Astrocyte (in vitro differentiated cells and primary cell): ENCODE data around the gene SLC12A2. TPM values are rescaled to one million over a fixed set of nuclear protein-coding genes. Genes with fewer than 3 reads are reported as not detected.

Experiments
- DNase-seq: peaks from one replicate; pipeline ENCODE4 v3.0.0-alpha.2; 2010; ENCODE audit warnings: low read depth
- FAIRE-seq: peaks from 2 replicates; lab custom pipeline; 2011; peaks lifted over from hg19 to GRCh38; lab: Jason Lieb, UNC
- H2AFZ ChIP-seq: 2 replicates; pipeline ENCODE4 v1.6.0; 2012; ENCODE audit warnings: low read depth, low read length, inconsistent platforms
- H3K27ac ChIP-seq: 2 replicates; pipeline ENCODE4 v1.5.1; 2011; ENCODE audit warnings: low read depth, low read length, inconsistent platforms
- H3K27me3 ChIP-seq: 2 replicates; pipeline ENCODE4 v1.6.0; 2011; ENCODE audit warnings: low read length, inconsistent platforms; ENCODE audit not compliant: insufficient read depth
- H3K36me3 ChIP-seq: 2 replicates; pipeline ENCODE4 v1.5.1; 2011; ENCODE audit warnings: low read length, inconsistent platforms; ENCODE audit not compliant: insufficient read depth
- H3K4me1 ChIP-seq: 2 replicates; pipeline ENCODE4 v1.5.1; 2011; ENCODE audit warnings: low read length, inconsistent platforms; ENCODE audit not compliant: insufficient read depth
- H3K4me2 ChIP-seq: 2 replicates; pipeline ENCODE4 v1.6.0; 2012; ENCODE audit warnings: low read length, inconsistent platforms
- H3K4me3 ChIP-seq: 2 replicates; pipeline ENCODE4 v1.5.1; 2011; ENCODE audit warnings: low read depth, mild to moderate bottlenecking, low read length, inconsistent platforms; ENCODE audit not compliant: insufficient read depth
- H3K79me2 ChIP-seq: 2 replicates; pipeline ENCODE4 v1.6.0; 2012; ENCODE audit warnings: mild to moderate bottlenecking, low read length, inconsistent platforms; ENCODE audit not compliant: insufficient read depth
- H3K9ac ChIP-seq: 2 replicates; pipeline ENCODE4 v1.6.0; 2012; ENCODE audit warnings: mild to moderate bottlenecking, low read length, inconsistent platforms
- H3K9me3 ChIP-seq: 2 replicates; pipeline ENCODE4 v1.5.1; 2012; ENCODE audit warnings: low read depth, mild to moderate bottlenecking, low read length, inconsistent platforms; ENCODE audit not compliant: insufficient read depth
- H4K20me1 ChIP-seq: 2 replicates; pipeline ENCODE4 v1.6.0; 2012; ENCODE audit warnings: low read length, inconsistent platforms; ENCODE audit not compliant: insufficient read depth
- H3K27ac Mint-ChIP-seq: one replicate; pipeline ENCODE4 v1.8.0; 2021; ENCODE audit warnings: mild to moderate bottlenecking, mixed read lengths; ENCODE audit not compliant: unreplicated experiment
- H3K27me3 Mint-ChIP-seq: one replicate; pipeline ENCODE4 v1.8.0; 2021; ENCODE audit warnings: low read depth, mixed read lengths; ENCODE audit not compliant: unreplicated experiment
- H3K36me3 Mint-ChIP-seq: one replicate; pipeline ENCODE4 v1.8.0; 2021; ENCODE audit warnings: low read depth, mixed read lengths; ENCODE audit not compliant: unreplicated experiment
- H3K4me1 Mint-ChIP-seq: one replicate; pipeline ENCODE4 v1.8.0; 2021; ENCODE audit warnings: low read depth, mixed read lengths; ENCODE audit not compliant: unreplicated experiment
- H3K4me3 Mint-ChIP-seq: one replicate; pipeline ENCODE4 v1.8.0; 2021; ENCODE audit warnings: mild to moderate bottlenecking, moderate library complexity, mixed read lengths; ENCODE audit not compliant: unreplicated experiment
- H3K9me3 Mint-ChIP-seq: one replicate; pipeline ENCODE4 v1.8.0; 2021; ENCODE audit warnings: mild to moderate bottlenecking, mixed read lengths; ENCODE audit not compliant: unreplicated experiment
- CTCF ChIP-seq: IDR thresholded peaks from 2 replicates; pipeline ENCODE4 v1.5.1; 2011; ENCODE audit warnings: low read depth, mild to moderate bottlenecking, inconsistent platforms, low read length, moderate library complexity; ENCODE audit not compliant: insufficient read depth
- EZH2 ChIP-seq: IDR thresholded peaks from 2 replicates; pipeline ENCODE4 v1.6.1; 2012; ENCODE audit warnings: mild to moderate bottlenecking, low read length, inconsistent platforms; ENCODE audit not compliant: insufficient read depth
- total RNA-seq: library from RNA; stranded (reverse); gene quantifications from 2 replicates; pipeline ENCODE4 v1.2.1, GENCODE V29; 2021

Gene SLC12A2
- total RNA-seq, 1 donor from 2014 or later = 20.3 TPM

DNA sequence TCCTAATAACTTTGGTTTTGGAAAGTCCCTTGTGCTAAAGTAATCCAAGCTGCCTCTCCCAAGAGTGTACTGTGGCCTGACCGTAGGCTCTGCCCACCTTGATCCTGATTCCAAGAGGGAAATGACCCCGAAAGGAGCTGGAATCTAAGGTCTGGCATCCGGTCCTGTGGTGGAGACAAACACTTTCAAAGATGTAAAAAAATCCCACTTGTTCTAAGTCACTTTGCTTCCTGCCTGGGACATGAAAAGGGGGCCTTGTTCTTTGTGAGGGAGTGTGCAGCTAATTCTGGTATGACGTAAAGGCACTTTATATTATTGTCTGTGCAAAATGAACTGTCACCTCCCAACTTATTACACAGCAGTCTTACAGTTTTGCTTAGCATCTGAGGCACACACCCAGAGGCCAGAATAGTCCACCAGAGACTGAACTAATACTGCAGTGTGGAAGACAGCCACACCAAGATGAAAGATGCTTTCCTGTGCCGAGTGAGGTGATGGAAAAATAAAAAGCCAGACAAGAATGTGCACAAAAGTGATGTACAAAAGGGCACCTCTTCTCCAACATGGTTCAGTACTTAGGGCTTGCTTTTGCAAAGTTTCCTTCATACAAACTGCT, 128.7 kb downstream of the SLC12A2 start:
- Mint-ChIP-seq H3K4me3 (no peak overlapping the region), H3K27ac (no peak overlapping the region), H3K4me1 (peaks cover 2% of the 10 kb centered on the region), H3K27me3 (peaks cover 8% of the 10 kb centered on the region), H3K36me3 (no peaks in the 10 kb centered on the region), H3K9me3 (no peaks in the 10 kb centered on the region)
- no peak overlapping the region for H3K9ac ChIP-seq
- H3K79me2 ChIP-seq = no peaks in the 10 kb centered on the region
- TF ChIP-seq EZH2 (no peak), CTCF (no peak)
- H3K27me3 ChIP-seq = no peaks in the 10 kb centered on the region
- H3K9me3 ChIP-seq = no peaks in the 10 kb centered on the region
- no peak overlapping the region for H3K4me2 ChIP-seq
- H3K36me3 ChIP-seq = no peaks in the 10 kb centered on the region
- no peak for FAIRE-seq
- H3K27ac ChIP-seq = no peak overlapping the region
- H2AFZ ChIP-seq = no peak overlapping the region
- H3K4me1 ChIP-seq = peaks cover 17% of the 10 kb centered on the region
- H3K4me3 ChIP-seq = no peak overlapping the region
- H4K20me1 ChIP-seq = no peaks in the 10 kb centered on the region
- no peak for DNase-seq

DNA sequence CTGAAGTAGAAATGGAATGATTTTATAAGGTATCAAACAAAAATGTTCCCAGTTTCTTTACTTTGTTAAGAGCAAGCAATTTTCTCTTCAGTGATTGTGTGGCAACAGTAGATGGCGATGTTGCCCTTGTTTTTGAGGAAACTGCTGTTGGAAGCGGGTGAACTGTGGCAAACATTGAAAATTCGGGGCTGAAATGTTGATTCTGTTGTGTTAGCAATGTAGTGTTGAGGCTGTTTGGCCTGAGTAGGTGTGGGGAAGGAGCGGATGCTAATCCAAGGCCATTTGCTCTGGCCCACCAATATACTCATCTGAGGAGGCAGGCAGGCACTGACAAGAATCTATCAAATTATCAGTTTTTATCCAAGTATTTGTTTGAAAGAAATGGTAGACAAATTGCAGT, 129.8 kb downstream of the SLC12A2 start:
- Histone ChIP-seq H2AFZ (no peak overlapping the region), H3K4me1 (peaks cover 23% of the 10 kb centered on the region), H3K9ac (no peak overlapping the region), H3K27ac (no peak overlapping the region), H3K4me2 (no peak overlapping the region), H3K36me3 (no peaks in the 10 kb centered on the region), H3K27me3 (no peaks in the 10 kb centered on the region), H3K79me2 (no peaks in the 10 kb centered on the region), H3K4me3 (no peak overlapping the region), H3K9me3 (no peaks in the 10 kb centered on the region), H4K20me1 (no peaks in the 10 kb centered on the region)
- no peaks in the 10 kb centered on the region for H3K36me3 Mint-ChIP-seq
- no peaks in the 10 kb centered on the region for H3K9me3 Mint-ChIP-seq
- H3K4me1 Mint-ChIP-seq = peaks cover 4% of the 10 kb centered on the region
- peak; percentile 43 for DNase-seq
- peak; percentile 76 for FAIRE-seq
- H3K4me3 Mint-ChIP-seq = no peak overlapping the region
- H3K27ac Mint-ChIP-seq = no peak overlapping the region
- TF ChIP-seq CTCF (peak; percentile 86), EZH2 (no peak)
- peaks cover 10% of the 10 kb centered on the region for H3K27me3 Mint-ChIP-seq

DNA sequence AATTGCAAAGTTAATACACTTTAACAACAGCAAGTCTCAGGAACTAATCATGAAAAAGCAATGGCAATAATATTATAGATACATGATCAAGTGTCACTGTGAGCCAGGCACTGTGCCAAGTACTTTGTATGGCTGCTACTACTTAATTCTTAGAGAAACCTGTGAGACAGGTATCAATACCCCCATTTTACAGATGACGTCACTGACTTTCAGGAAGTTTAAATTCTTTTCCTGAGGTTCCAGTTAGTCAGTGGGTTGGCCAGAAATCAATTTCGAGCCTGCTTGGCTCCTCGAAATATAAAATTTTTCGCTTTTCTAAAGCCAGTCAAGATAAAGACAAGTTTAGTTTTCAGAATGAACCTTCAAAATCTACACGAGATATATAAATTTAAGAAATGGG, 130.3 kb downstream of the SLC12A2 start:
- H3K79me2 ChIP-seq = no peaks in the 10 kb centered on the region
- no peaks in the 10 kb centered on the region for H3K9me3 ChIP-seq
- H3K9ac ChIP-seq = no peak overlapping the region
- H3K4me1 ChIP-seq = peaks cover 23% of the 10 kb centered on the region
- no peak overlapping the region for H3K4me3 Mint-ChIP-seq
- no peak overlapping the region for H3K27ac Mint-ChIP-seq
- no peaks in the 10 kb centered on the region for H3K9me3 Mint-ChIP-seq
- no peaks in the 10 kb centered on the region for H3K36me3 ChIP-seq
- no peak for DNase-seq
- no peak overlapping the region for H2AFZ ChIP-seq
- H4K20me1 ChIP-seq = no peaks in the 10 kb centered on the region
- H3K27ac ChIP-seq = no peak overlapping the region
- H3K36me3 Mint-ChIP-seq = no peaks in the 10 kb centered on the region
- H3K4me2 ChIP-seq = no peak overlapping the region
- no peaks in the 10 kb centered on the region for H3K27me3 ChIP-seq
- H3K4me1 Mint-ChIP-seq = peaks cover 4% of the 10 kb centered on the region
- H3K27me3 Mint-ChIP-seq = peaks cover 10% of the 10 kb centered on the region
- no peak overlapping the region for H3K4me3 ChIP-seq
- no peak for FAIRE-seq
- no peak for TF ChIP-seq CTCF
- no peak for TF ChIP-seq EZH2
